Activated naive CD4-positive, alpha-beta T cell treated with anti-CD3 and anti-CD28 coated beads, Interleukin-2, amount 10 ng/mL, durations not matched to agents 7 days and 5 days (primary cell): ENCODE results near the gene ZNF619.
A peak's percentile ranks its signal among the peaks of the same experiment; 100 is the strongest.

Experiments used
- CTCF ChIA-PET: fragments of 350-600 bp; sonication (Branson Sonifier 250); formaldehyde crosslinking; loops from one replicate; lab custom pipeline; 2021; ENCODE audit warnings: antibody characterized with exemption; lab: Charles Lee
- DNase-seq: peaks from one replicate; pipeline ENCODE4 v3.0.0-alpha.2; 2020
- H3K27ac Mint-ChIP-seq: one replicate; pipeline ENCODE4 v1.8.0; 2021; ENCODE audit warnings: mild to moderate bottlenecking, moderate library complexity, mixed read lengths
- H3K27me3 Mint-ChIP-seq: one replicate; pipeline ENCODE4 v1.8.0; 2021; ENCODE audit warnings: mild to moderate bottlenecking, mixed read lengths
- H3K36me3 Mint-ChIP-seq: one replicate; pipeline ENCODE4 v1.8.0; 2021; ENCODE audit warnings: mixed read lengths
- H3K4me1 Mint-ChIP-seq: one replicate; pipeline ENCODE4 v1.8.0; 2021; ENCODE audit warnings: mixed read lengths
- H3K4me3 Mint-ChIP-seq: one replicate; pipeline ENCODE4 v1.8.0; 2021; ENCODE audit warnings: mild to moderate bottlenecking, moderate library complexity, mixed read lengths
- H3K9me3 Mint-ChIP-seq: one replicate; pipeline ENCODE4 v1.8.0; 2021; ENCODE audit warnings: mixed read lengths

Gene ZNF619

GRCh38 chr3:40524568-40525285 lies 47.8 kb downstream of the ZNF619 start, which contains the start of gene ZNF621:
TSS of gene ZNF621 (plus strand) at chr3:40524960. CDS start at chr3:40525841, 881 bp downstream.
- H3K27ac Mint-ChIP-seq = peak within 1 kb of the TSS; percentile 92
- CTCF ChIA-PET = interaction anchor here (0.6 to 1.2 kb wide), 4 partner anchors 19 to 217 kb away, joined by 3 read pairs; partner anchors contain the start of gene ZNF620
- no peaks in the 10 kb centered on the region for H3K9me3 Mint-ChIP-seq
- H3K4me1 Mint-ChIP-seq = peaks cover 34% of the 10 kb centered on the region
- H3K4me3 Mint-ChIP-seq = peak within 1 kb of the TSS; percentile 88
- peak; percentile 89 for DNase-seq
- peaks cover 36% of the 10 kb centered on the region for H3K36me3 Mint-ChIP-seq
- no peaks in the 10 kb centered on the region for H3K27me3 Mint-ChIP-seq

GRCh38 chr3:40528426-40528825 lies 51.5 kb downstream of the ZNF619 start:
- no peaks in the 10 kb centered on the region for H3K27me3 Mint-ChIP-seq

GRCh38 chr3:40532252-40532651 lies 55.3 kb downstream of the ZNF619 start:
- peaks cover 27% of the 10 kb centered on the region for H3K9me3 Mint-ChIP-seq
- no peaks in the 10 kb centered on the region for H3K27me3 Mint-ChIP-seq
- peaks cover 82% of the 10 kb centered on the region for H3K36me3 Mint-ChIP-seq
- CTCF ChIA-PET = no interaction called here
- H3K27ac Mint-ChIP-seq = no peak overlapping the region
- no peak for DNase-seq
- peaks cover 5% of the 10 kb centered on the region for H3K4me1 Mint-ChIP-seq
- no peak overlapping the region for H3K4me3 Mint-ChIP-seq

More at GRCh38 chr3:40528426-40528825, 51.5 kb downstream of the ZNF619 start:
- Mint-ChIP-seq H3K36me3 (peaks cover 69% of the 10 kb centered on the region), H3K27ac (no peak overlapping the region), H3K4me1 (peaks cover 31% of the 10 kb centered on the region), H3K9me3 (peaks cover 16% of the 10 kb centered on the region), H3K4me3 (no peak overlapping the region)
- DNase-seq = no peak
- CTCF ChIA-PET = no interaction called here

- no peak overlapping the region for H3K4me3 Mint-ChIP-seq
- no peak for DNase-seq
- H3K36me3 Mint-ChIP-seq = peaks cover 73% of the 10 kb centered on the region
- H3K27ac Mint-ChIP-seq = no peak overlapping the region
- H3K4me1 Mint-ChIP-seq = no peaks in the 10 kb centered on the region
- CTCF ChIA-PET = interaction anchor here (0.7 kb wide), 1 partner anchor 47 kb away, joined by 3 read pairs; no protein-coding TSS in a partner anchor
- peaks cover 39% of the 10 kb centered on the region for H3K9me3 Mint-ChIP-seq
- no peaks in the 10 kb centered on the region for H3K27me3 Mint-ChIP-seq
Measured at GRCh38 chr3:40534283-40534682, 57.4 kb downstream of the ZNF619 start.
